SK-N-SH (cell line): ENCODE data around the gene RET. TPM values are rescaled to one million over a fixed set of nuclear protein-coding genes. Genes with fewer than 3 reads are reported as not detected.

Experiments used
- CTCF ChIA-PET: fragments of 300-600, 350-600 bp; formaldehyde crosslinking; extraction: SDS; loops from one replicate; lab custom pipeline; 2021; lab: Yijun Ruan, JAX
- POLR2A ChIA-PET: fragments of 350-600 bp; sonication (Branson Sonifier 250); formaldehyde crosslinking; extraction: SDS; loops from one replicate; lab custom pipeline; 2020; ENCODE audit warnings: antibody characterized with exemption, inconsistent platforms; lab: Yijun Ruan, JAX
- DNase-seq: peaks from one replicate; pipeline ENCODE4 v3.0.0; 2012
- H2AFZ ChIP-seq: fragments of 200-600 bp; sonication (generic); 2 replicates; pipeline ENCODE4 v1.8.1; 2016; ENCODE audit warnings: antibody characterized with exemption, mild to moderate bottlenecking, low read depth
- H3F3A ChIP-seq: fragments of 200-600 bp; sonication (generic); replicated peaks from 2 replicates; pipeline ENCODE3; 2016; ENCODE audit warnings: antibody characterized with exemption, mild to moderate bottlenecking; ENCODE audit not compliant: insufficient read depth
- H3K27ac ChIP-seq, 2 experiments: fragments of 200-500 bp in 1 of 2; fragments of 200-600 bp in 1 of 2; sonication (Bioruptor generic) in 1 of 2; sonication (generic), shearing (Covaris generic) in 1 of 2; 2 replicates each; pipeline versions ENCODE4 v1.5.1 to v1.6.1; 2014 to 2016; ENCODE audit warnings: low read depth in 2 of 2, inconsistent platforms in 1 of 2, low read length in 1 of 2, mild to moderate bottlenecking in 1 of 2, mixed read lengths in 1 of 2
- H3K27me3 ChIP-seq: fragments of 200-600 bp; sonication (generic), shearing (Covaris generic); 2 replicates; pipeline ENCODE4 v1.6.1; 2016; ENCODE audit warnings: mixed run types; ENCODE audit not compliant: insufficient read depth
- H3K36me3 ChIP-seq, 2 experiments: fragments of 200-500 bp in 1 of 2; fragments of 200-600 bp in 1 of 2; sonication (Bioruptor generic) in 1 of 2; sonication (generic) in 1 of 2; replicated peaks in 1 of 2; 2 replicates each; pipeline versions ENCODE3 to v1.5.1; 2014 to 2016; ENCODE audit warnings: low read length in 1 of 2, mild to moderate bottlenecking in 1 of 2; ENCODE audit not compliant: insufficient read depth in 2 of 2, control insufficient read depth in 1 of 2
- H3K4me1 ChIP-seq, 2 experiments: fragments of 200-500 bp in 1 of 2; fragments of 200-600 bp in 1 of 2; sonication (Bioruptor generic) in 1 of 2; sonication (generic), shearing (Covaris generic) in 1 of 2; 2 replicates each; pipeline versions ENCODE4 v1.5.1 to v1.6.1; 2014 to 2016; ENCODE audit warnings: low read depth in 1 of 2, low read length in 1 of 2, mixed run types in 1 of 2; ENCODE audit not compliant: insufficient read depth in 2 of 2, control insufficient read depth in 1 of 2
- H3K4me2 ChIP-seq: fragments of 200-600 bp; sonication (generic), shearing (Covaris generic); 2 replicates; pipeline ENCODE4 v1.6.1; 2017; ENCODE audit warnings: mixed run types
- H3K4me3 ChIP-seq, 2 experiments: fragments of 200-500 bp in 1 of 2; fragments of 200-600 bp in 1 of 2; sonication (Bioruptor generic) in 1 of 2; sonication (generic), shearing (Covaris generic) in 1 of 2; 2 replicates each; pipeline versions ENCODE4 v1.5.1 to v1.8.1; 2014 to 2016; ENCODE audit warnings: low read depth in 2 of 2, inconsistent platforms in 1 of 2, low read length in 1 of 2, mild to moderate bottlenecking in 1 of 2, mixed read lengths in 1 of 2, moderate library complexity in 1 of 2
- H3K79me2 ChIP-seq: fragments of 200-600 bp; sonication (generic); 2 replicates; pipeline ENCODE4 v1.8.1; 2017; ENCODE audit warnings: mild to moderate bottlenecking; ENCODE audit not compliant: insufficient read depth
- H3K9ac ChIP-seq: fragments of 200-600 bp; sonication (generic); 2 replicates; pipeline ENCODE4 v1.6.1; 2017; ENCODE audit warnings: mixed run types
- H3K9me2 ChIP-seq: fragments of 200-600 bp; sonication (generic); 2 replicates; pipeline ENCODE4 v1.6.1; 2017; ENCODE audit warnings: mixed run types
- H3K9me3 ChIP-seq: fragments of 200-600 bp; sonication (generic); 2 replicates; pipeline ENCODE4 v1.6.1; 2017; ENCODE audit warnings: mixed run types, mild to moderate bottlenecking, moderate library complexity
- H4K20me1 ChIP-seq: fragments of 200-600 bp; sonication (generic); 2 replicates; pipeline ENCODE4 v1.6.1; 2017; ENCODE audit warnings: mild to moderate bottlenecking, mixed run types; ENCODE audit not compliant: insufficient read depth
- CHD2 ChIP-seq: fragments of 150-350 bp; IDR thresholded peaks from 2 replicates; pipeline ENCODE4 v1.6.1; 2018; ENCODE audit warnings: low read length; ENCODE audit not compliant: partially characterized antibody
- EZH2phosphoT487 ChIP-seq: fragments of 200-600 bp; sonication (generic); IDR thresholded peaks from 2 replicates; pipeline ENCODE4 v1.6.1; 2017; ENCODE audit warnings: low read depth, mixed run types, mild to moderate bottlenecking, antibody characterized with exemption, moderate library complexity, borderline replicate concordance
- FOSL2 ChIP-seq: IDR thresholded peaks from 2 replicates; pipeline ENCODE4 v1.4.0; 2012; ENCODE audit warnings: low read depth, mild to moderate bottlenecking, moderate library complexity, borderline replicate concordance
- FOXJ3 ChIP-seq: sonication (generic); formaldehyde crosslinking; IDR thresholded peaks from 2 replicates; pipeline ENCODE4 v1.5.1; 2020; ENCODE audit warnings: mild to moderate bottlenecking, missing genetic modification reagents
- FOXM1 ChIP-seq: IDR thresholded peaks from 2 replicates; pipeline ENCODE4 v1.4.0; 2012; ENCODE audit warnings: low read depth, mild to moderate bottlenecking
- IRF3 ChIP-seq: fragments of 150-350 bp; IDR thresholded peaks from 2 replicates; pipeline ENCODE4 v1.6.1; 2016; ENCODE audit warnings: mild to moderate bottlenecking, low read depth, low read length
- NFIC ChIP-seq: IDR thresholded peaks from 2 replicates; pipeline ENCODE4 v1.4.0; 2012; ENCODE audit warnings: borderline replicate concordance
- NRF1 ChIP-seq: IDR thresholded peaks from 2 replicates; pipeline ENCODE4 v1.6.1; 2012; ENCODE audit warnings: low read depth, mild to moderate bottlenecking, low read length
- POLR2AphosphoS5 ChIP-seq: IDR thresholded peaks from 2 replicates; pipeline ENCODE4 v1.6.1; 2012; ENCODE audit warnings: low read depth, low read length
- RCOR1 ChIP-seq: fragments of 150-350 bp; IDR thresholded peaks from 2 replicates; pipeline ENCODE4 v1.6.1; 2017; ENCODE audit warnings: antibody characterized with exemption, low read length
- RFX5 ChIP-seq: IDR thresholded peaks from 2 replicates; pipeline ENCODE4 v1.6.1; 2012; ENCODE audit warnings: mild to moderate bottlenecking, improper control_type of control experiment, low read length
- TEAD4 ChIP-seq: IDR thresholded peaks from 2 replicates; pipeline ENCODE4 v1.4.0; 2012; ENCODE audit warnings: mild to moderate bottlenecking, borderline replicate concordance; ENCODE audit not compliant: insufficient read depth
- YY1 ChIP-seq: IDR thresholded peaks from 2 replicates; pipeline ENCODE4 v1.4.0; 2012; ENCODE audit warnings: low read depth, mild to moderate bottlenecking
- ZBTB33 ChIP-seq: IDR thresholded peaks from 2 replicates; pipeline ENCODE4 v1.4.0; 2012; ENCODE audit warnings: low read depth, borderline replicate concordance
- WGBS: methylation state at CpG from one replicate; pipeline ENCODE4 v1.1.6; 2017; ENCODE audit warnings: low lambda C conversion rate; 5-methylcytosine and 5-hydroxymethylcytosine counted together
- polyA plus RNA-seq, 3 experiments: library from polyadenylated mRNA; depleted of rRNA; stranded (reverse); fragments of >200 nt; gene quantifications; 2 replicates each; pipeline ENCODE4 v1.2.3, GENCODE V29; 2012
- TF ChIP-seq, protein P1 (sequence below): IDR thresholded peaks from 2 replicates; pipeline ENCODE4 v1.4.0; 2012; ENCODE audit warnings: low read depth, borderline replicate concordance
- TF ChIP-seq, protein P2 (sequence below): IDR thresholded peaks from 2 replicates; pipeline ENCODE4 v1.4.0; 2012; ENCODE audit warnings: low read depth

RET gene
- polyA plus RNA-seq, 1 of the 3 experiments (the other 2 are of a cell fraction) = 3.2 TPM

- TF ChIP-seq, protein P1, sequence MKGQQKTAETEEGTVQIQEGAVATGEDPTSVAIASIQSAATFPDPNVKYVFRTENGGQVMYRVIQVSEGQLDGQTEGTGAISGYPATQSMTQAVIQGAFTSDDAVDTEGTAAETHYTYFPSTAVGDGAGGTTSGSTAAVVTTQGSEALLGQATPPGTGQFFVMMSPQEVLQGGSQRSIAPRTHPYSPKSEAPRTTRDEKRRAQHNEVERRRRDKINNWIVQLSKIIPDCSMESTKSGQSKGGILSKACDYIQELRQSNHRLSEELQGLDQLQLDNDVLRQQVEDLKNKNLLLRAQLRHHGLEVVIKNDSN = no peak
- TF ChIP-seq POLR2AphosphoS5 (no peak), YY1 (no peak), TEAD4 (no peak), ZBTB33 (no peak), FOXJ3 (CRISPR knock-in tag) (no peak), CHD2 (no peak), EZH2phosphoT487 (no peak), RCOR1 (no peak)
- TF ChIP-seq, protein P2, sequence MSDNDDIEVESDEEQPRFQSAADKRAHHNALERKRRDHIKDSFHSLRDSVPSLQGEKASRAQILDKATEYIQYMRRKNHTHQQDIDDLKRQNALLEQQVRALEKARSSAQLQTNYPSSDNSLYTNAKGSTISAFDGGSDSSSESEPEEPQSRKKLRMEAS = no peak
These were observed 33.6 kb downstream of the RET start (continued) for GRCh38 chr10:43110338-43111071.

DNA sequence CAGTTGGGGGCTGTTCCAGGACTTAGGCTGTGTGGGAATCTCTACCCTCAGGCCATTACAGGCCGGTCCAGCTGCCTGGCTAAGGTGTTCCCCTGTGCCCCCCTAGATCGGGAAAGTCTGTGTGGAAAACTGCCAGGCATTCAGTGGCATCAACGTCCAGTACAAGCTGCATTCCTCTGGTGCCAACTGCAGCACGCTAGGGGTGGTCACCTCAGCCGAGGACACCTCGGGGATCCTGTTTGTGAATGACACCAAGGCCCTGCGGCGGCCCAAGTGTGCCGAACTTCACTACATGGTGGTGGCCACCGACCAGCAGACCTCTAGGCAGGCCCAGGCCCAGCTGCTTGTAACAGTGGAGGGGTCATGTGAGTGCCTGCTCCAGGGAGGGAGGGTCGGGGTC, 34.2 kb downstream of the RET start:
- DNase-seq = no peak
- 64% methylated on average over 3 of the region's 11 CpGs for WGBS
- no peak overlapping the region for H3K4me2 ChIP-seq
- H3K27ac ChIP-seq = no peak overlapping the region; a peak in 1 of 4 replicates
- no peak overlapping the region for H3K4me3 ChIP-seq
- TF ChIP-seq RFX5 (no peak), FOSL2 (no peak), NRF1 (no peak), IRF3 (no peak), NFIC (no peak), POLR2AphosphoS5 (no peak), FOXM1 (no peak)
- no peaks in the 10 kb centered on the region for H3K27me3 ChIP-seq
- H4K20me1 ChIP-seq = no peaks in the 10 kb centered on the region
- CTCF ChIA-PET = interaction anchor here (0.8 to 2.7 kb wide), 5 partner anchors 8 to 358 kb away, joined by 3 to 10 read pairs (median 4); no protein-coding TSS in a partner anchor
- H3K9me3 ChIP-seq = no peaks in the 10 kb centered on the region
- H2AFZ ChIP-seq = no peak overlapping the region
- peaks cover 0 to 29% of the 10 kb centered on the region in 2 experiments; a peak in 1 of 4 replicates for H3K4me1 ChIP-seq
- POLR2A ChIA-PET = interaction anchor here (1.2 kb wide), 1 partner anchor 141 kb away, joined by 3 read pairs; no protein-coding TSS in a partner anchor
- no peaks in the 10 kb centered on the region for H3F3A ChIP-seq
- H3K9me2 ChIP-seq = no peaks in the 10 kb centered on the region
- H3K79me2 ChIP-seq = no peaks in the 10 kb centered on the region
- no peak overlapping the region for H3K9ac ChIP-seq
- H3K36me3 ChIP-seq = peaks cover 0 to 3% of the 10 kb centered on the region in 2 experiments
